GM12864 (cell line): Measurements from ENCODE around the gene ITK.

Experiments used
- DNase-seq: peaks from one replicate; pipeline ENCODE4 v3.0.0-alpha.2; 2011; ENCODE audit warnings: low read depth
- H3K4me3 ChIP-seq: 2 replicates; pipeline ENCODE4 v1.5.1; 2011; ENCODE audit warnings: mild to moderate bottlenecking, low read depth, low read length, control low read depth
- CTCF ChIP-seq: IDR thresholded peaks from 2 replicates; pipeline ENCODE4 v1.5.1; 2011; ENCODE audit warnings: low read depth, mild to moderate bottlenecking, moderate library complexity, low read length, control low read depth, inconsistent platforms; ENCODE audit errors: missing control alignments

Gene ITK

DNA sequence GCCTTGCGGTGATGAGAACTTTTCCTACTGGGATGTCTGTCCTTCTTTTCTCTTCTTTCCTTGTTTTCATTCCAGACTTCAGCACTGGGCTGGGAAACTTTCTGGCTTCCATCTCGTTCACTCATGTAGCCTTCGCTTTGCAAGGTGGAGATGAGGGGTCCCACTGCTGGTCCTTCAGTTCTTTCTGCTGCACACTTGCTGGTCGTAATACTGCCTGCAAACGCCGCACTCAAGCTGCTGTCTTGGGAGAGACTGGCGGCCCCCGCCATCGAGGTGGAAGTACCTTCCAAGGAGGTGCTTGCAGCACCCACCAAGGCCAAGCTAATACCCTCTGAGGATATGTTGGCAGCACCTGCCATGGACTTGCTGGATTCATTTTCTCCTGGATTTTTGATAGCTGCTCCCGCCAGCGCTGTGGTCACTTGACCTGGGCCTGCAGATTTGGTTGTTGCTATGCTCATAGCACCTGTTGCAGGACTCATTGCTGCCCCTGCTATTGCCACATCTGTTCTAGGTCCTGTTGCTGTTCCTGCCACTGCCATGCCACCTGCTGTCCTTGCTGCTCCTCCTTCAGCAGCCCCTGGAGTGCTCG, 17.6 kb upstream of the ITK start:
- DNase-seq, result no peak
- H3K4me3 ChIP-seq, result no peak overlapping the region
- no peak for TF ChIP-seq CTCF

- no peak for TF ChIP-seq CTCF
- H3K4me3 ChIP-seq, result no peak overlapping the region
- no peak for DNase-seq
These were observed 16.1 kb upstream of the ITK start for GRCh38 chr5:157164521-157164920.

DNA sequence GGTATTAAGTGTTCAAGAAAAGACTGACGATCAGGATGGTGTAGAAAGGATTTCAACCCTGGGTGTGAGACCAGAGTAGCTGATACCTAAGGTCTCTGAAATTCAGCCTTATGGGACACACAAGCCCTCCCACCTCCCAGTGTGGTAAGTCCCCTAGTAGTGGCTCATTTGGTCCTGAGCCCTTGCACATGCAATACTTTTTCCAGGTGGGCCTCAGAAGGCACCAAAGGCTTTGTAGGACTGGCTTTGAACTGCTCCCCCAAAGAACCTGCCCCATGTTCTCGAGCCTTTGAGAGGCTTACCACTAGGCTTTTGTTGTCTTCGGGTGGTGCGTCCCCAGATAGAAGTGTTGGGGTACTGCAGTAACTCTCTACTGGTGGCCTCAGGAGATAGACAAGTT, 15.4 kb upstream of the ITK start:
- H3K4me3 ChIP-seq, result no peak overlapping the region
- no peak for DNase-seq
- no peak for TF ChIP-seq CTCF

- no peak overlapping the region for H3K4me3 ChIP-seq
- no peak for DNase-seq
- no peak for TF ChIP-seq CTCF
These were observed 15.0 kb upstream of the ITK start for GRCh38 chr5:157165668-157166067.

GRCh38 chr5:157166214-157167213, 14.1 kb upstream of the ITK start, which contains the start of gene GARIN3:
GARIN3 (minus strand) TSS chr5:157166264; CDS start chr5:157166168, 96 bp downstream.
- H3K4me3 ChIP-seq, result no peak within 1 kb of the TSS
- no peak for TF ChIP-seq CTCF
- no peak for DNase-seq

DNA sequence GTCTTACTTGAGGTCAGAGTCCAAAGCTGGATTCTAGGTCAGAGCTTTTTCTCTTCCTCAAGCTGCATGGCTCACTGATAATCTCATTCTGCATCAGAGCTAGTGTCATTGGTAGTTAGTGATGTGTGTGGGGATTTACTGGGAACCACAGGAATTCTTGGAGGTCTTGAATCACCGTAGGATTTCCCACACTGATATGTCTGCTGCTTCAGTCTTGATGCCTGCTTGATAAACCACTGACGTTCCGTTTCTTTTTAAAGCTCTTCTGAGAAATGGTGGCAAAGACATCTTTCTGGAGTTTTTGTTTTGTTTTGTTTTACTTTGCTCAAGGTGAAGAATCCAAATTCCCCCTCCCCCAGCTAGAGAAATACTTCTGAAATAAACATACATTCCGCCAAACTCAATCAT, 13.4 kb upstream of the ITK start:
- no peak for DNase-seq
- no peak for TF ChIP-seq CTCF

More for the DNA sequence above, 13.4 kb upstream of the ITK start:
- H3K4me3 ChIP-seq, result no peak overlapping the region
